Caco-2 (cell line): ENCODE measurements around the gene S100A5. TPM values are rescaled to one million over a fixed set of nuclear protein-coding genes. Genes with fewer than 3 reads are reported as not detected.

Source experiments
- BruUV-seq: library from RNA; stranded (reverse); fragments of 400-500 nt; replicated peaks from 2 replicates; lab custom pipeline; 2021; lab: Mats Ljungman, UMichigan
- CTCF ChIA-PET: fragments of 300-600 bp; sonication (Branson Sonifier 250); formaldehyde crosslinking; loops from one replicate; lab custom pipeline; 2022; ENCODE audit warnings: antibody characterized with exemption; lab: Charles Lee
- POLR2A ChIA-PET: fragments of 300-600 bp; sonication (Branson Sonifier 250); formaldehyde crosslinking; loops from one replicate; lab custom pipeline; 2022; ENCODE audit warnings: antibody characterized with exemption; lab: Charles Lee
- DNase-seq, 2 experiments: peaks; one replicate each; pipeline versions ENCODE4 v3.0.0 to v3.0.0-alpha.2; 2020 to 2022
- H3K27me3 ChIP-seq: replicated peaks from 2 replicates; pipeline ENCODE4 v1.6.0; 2011; ENCODE audit warnings: low read length; ENCODE audit not compliant: control insufficient read depth, insufficient read depth
- H3K36me3 ChIP-seq: 2 replicates; pipeline ENCODE4 v1.5.1; 2011; ENCODE audit warnings: low read length; ENCODE audit not compliant: control insufficient read depth, insufficient read depth
- H3K4me1 ChIP-seq: fragments of 250-450 bp; sonication (Bioruptor Pico); 2 replicates; pipeline ENCODE4 v1.5.1; 2020; ENCODE audit warnings: mild to moderate bottlenecking
- H3K4me3 ChIP-seq: 2 replicates; pipeline ENCODE4 v1.5.1; 2011; ENCODE audit warnings: low read depth, mild to moderate bottlenecking, control low read depth, low read length
- H3K9me3 ChIP-seq: fragments of 250-450 bp; sonication (Bioruptor Pico); 2 replicates; pipeline ENCODE4 v1.5.1; 2020; ENCODE audit warnings: mild to moderate bottlenecking, moderate library complexity
- H3K27ac Mint-ChIP-seq: one replicate; pipeline ENCODE4 v1.8.0; 2022; ENCODE audit warnings: mixed read lengths; ENCODE audit not compliant: unreplicated experiment
- H3K27me3 Mint-ChIP-seq: one replicate; pipeline ENCODE4 v1.8.0; 2022; ENCODE audit warnings: mixed read lengths; ENCODE audit not compliant: insufficient read depth, unreplicated experiment
- H3K36me3 Mint-ChIP-seq: one replicate; pipeline ENCODE4 v1.8.0; 2022; ENCODE audit warnings: mild to moderate bottlenecking, mixed read lengths; ENCODE audit not compliant: insufficient read depth, unreplicated experiment
- H3K4me1 Mint-ChIP-seq: one replicate; pipeline ENCODE4 v1.8.0; 2022; ENCODE audit warnings: low read depth, mixed read lengths; ENCODE audit not compliant: unreplicated experiment
- H3K4me3 Mint-ChIP-seq: one replicate; pipeline ENCODE4 v1.8.0; 2022; ENCODE audit warnings: mild to moderate bottlenecking, moderate library complexity, mixed read lengths; ENCODE audit not compliant: unreplicated experiment
- H3K9me3 Mint-ChIP-seq: one replicate; pipeline ENCODE4 v1.8.0; 2022; ENCODE audit warnings: mixed read lengths; ENCODE audit not compliant: unreplicated experiment
- CTCF ChIP-seq, 2 experiments: fragments of 200-600 bp in 1 of 2; IDR thresholded peaks; 1 replicate in 1 of 2; 2 replicates in 1 of 2; pipeline versions ENCODE4 v1.5.1 to v1.8.0; 2011 to 2022; ENCODE audit warnings: antibody characterized with exemption in 1 of 2, control low read depth in 1 of 2, inconsistent platforms in 1 of 2, low read depth in 1 of 2, low read length in 1 of 2, mild to moderate bottlenecking in 1 of 2, moderate library complexity in 1 of 2; ENCODE audit not compliant: insufficient read depth in 1 of 2, severe bottlenecking in 1 of 2, unreplicated experiment in 1 of 2
- intact Hi-C: fragments of 100-400 bp; cut with micrococcal nuclease; formaldehyde crosslinking; loops from one replicate; pipeline ENCODE4 v1.10.0; 2022; ENCODE audit not compliant: unreplicated experiment
- total RNA-seq: library from RNA; stranded (reverse); gene quantifications from 2 replicates; pipeline ENCODE4 v1.2.3, GENCODE V29; 2022

S100A5 gene
- total RNA-seq, 1 experiment from 2014 or later: not detected

GRCh38 chr1:153539395-153540093 is 1.2 kb downstream of the S100A5 start:
- H3K27me3 ChIP-seq: no peaks in the 10 kb centered on the region
- H3K9me3 Mint-ChIP-seq: no peaks in the 10 kb centered on the region
- H3K4me1 Mint-ChIP-seq: peaks cover 21% of the 10 kb centered on the region
- H3K27me3 Mint-ChIP-seq: no peaks in the 10 kb centered on the region
- H3K4me1 ChIP-seq: peaks cover 17% of the 10 kb centered on the region
- intact Hi-C loops: no loop called here
- BruUV-seq: no TSS peak
- H3K4me3 Mint-ChIP-seq: no peak overlapping the region
- H3K36me3 ChIP-seq: no peaks in the 10 kb centered on the region; the same call in 1 of the 2 replicates
- H3K36me3 Mint-ChIP-seq: peaks cover 24% of the 10 kb centered on the region
- H3K9me3 ChIP-seq: no peaks in the 10 kb centered on the region
- no peak overlapping the region for H3K4me3 ChIP-seq
- DNase-seq: no peak
- peak overlapping the region; percentile 6 for H3K27ac Mint-ChIP-seq
- no peak for TF ChIP-seq CTCF (IDR thresholded peaks at IDR 0.05; ENCODE audit: insufficient read depth in 1 of 2, low read depth in 1 of 2, low read length in 1 of 2, severe bottlenecking in 1 of 2, unreplicated experiment in 1 of 2)
- CTCF ChIA-PET: interaction anchor here (0.5 kb wide), 1 partner anchor 1543 kb away, joined by 3 read pairs; no protein-coding TSS in a partner anchor
- POLR2A ChIA-PET: no interaction called here

- POLR2A ChIA-PET: no interaction called here
- BruUV-seq: no TSS peak
Measured at GRCh38 chr1:153538315-153538821, 2.4 kb downstream of the S100A5 start.

GRCh38 chr1:153537376-153537730 is 3.4 kb downstream of the S100A5 start:
- Mint-ChIP-seq H3K4me1 (peaks cover 32% of the 10 kb centered on the region), H3K27ac (peak overlapping the region; percentile 94), H3K9me3 (no peaks in the 10 kb centered on the region), H3K36me3 (peaks cover 21% of the 10 kb centered on the region), H3K27me3 (no peaks in the 10 kb centered on the region), H3K4me3 (no peak overlapping the region)
- TF ChIP-seq CTCF (IDR thresholded peaks at IDR 0.05; ENCODE audit: insufficient read depth in 1 of 2, low read depth in 1 of 2, low read length in 1 of 2, severe bottlenecking in 1 of 2, unreplicated experiment in 1 of 2): no peak
- BruUV-seq: no TSS peak
- Histone ChIP-seq H3K27me3 (no peaks in the 10 kb centered on the region), H3K4me1 (peaks cover 29% of the 10 kb centered on the region), H3K36me3 (no peaks in the 10 kb centered on the region; the same call in 1 of the 2 replicates), H3K9me3 (no peaks in the 10 kb centered on the region), H3K4me3 (no peak overlapping the region)
- intact Hi-C loops: no loop called here
- CTCF ChIA-PET: no interaction called here
- DNase-seq: no peak
- POLR2A ChIA-PET: no interaction called here

More at GRCh38 chr1:153538315-153538821, 2.4 kb downstream of the S100A5 start:
- Histone ChIP-seq H3K4me1 (peaks cover 21% of the 10 kb centered on the region), H3K9me3 (no peaks in the 10 kb centered on the region), H3K4me3 (no peak overlapping the region), H3K27me3 (no peaks in the 10 kb centered on the region), H3K36me3 (no peaks in the 10 kb centered on the region; the same call in 1 of the 2 replicates)
- Mint-ChIP-seq H3K27ac (no peak overlapping the region), H3K4me3 (no peak overlapping the region), H3K36me3 (peaks cover 26% of the 10 kb centered on the region), H3K27me3 (no peaks in the 10 kb centered on the region), H3K4me1 (peaks cover 22% of the 10 kb centered on the region), H3K9me3 (no peaks in the 10 kb centered on the region)
- no peak for TF ChIP-seq CTCF (IDR thresholded peaks at IDR 0.05; ENCODE audit: insufficient read depth in 1 of 2, low read depth in 1 of 2, low read length in 1 of 2, severe bottlenecking in 1 of 2, unreplicated experiment in 1 of 2)
- intact Hi-C loops: no loop called here
- no peak for DNase-seq
- CTCF ChIA-PET: no interaction called here
